Left forelimb (tissue), 1 donor: ENCODE results near the gene CCM2.
"Not testable (repeated sequence)": the region's sequence is repeated elsewhere in the genome, so short reads cannot be mapped to it uniquely, and the experiment has no call there.

ENCODE experiments used
- DNase-seq: peaks from one replicate; pipeline ENCODE4 v3.0.0-alpha.2; 2018; ENCODE audit warnings: low spot score

CCM2 gene

DNA sequence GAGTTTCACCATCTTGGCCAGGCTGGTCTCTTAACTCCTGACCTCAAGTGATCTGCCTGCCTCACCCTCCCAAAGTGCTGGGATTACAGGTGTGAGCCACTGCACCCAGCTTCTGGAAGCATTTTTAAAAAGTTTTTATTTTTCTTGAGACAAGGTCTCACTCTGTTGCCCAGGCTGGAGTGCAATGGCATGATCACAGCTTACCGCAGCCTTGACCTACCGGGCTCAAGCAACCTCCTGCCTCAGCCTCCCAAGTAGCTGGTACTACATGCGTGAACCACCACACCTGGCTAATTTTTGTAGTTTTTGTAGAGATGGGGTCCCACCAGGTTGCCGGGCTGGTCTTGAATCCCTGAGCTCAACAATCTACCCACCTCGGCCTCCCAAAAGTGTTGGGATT lies 34.7 kb downstream of the CCM2 start:
- DNase-seq = not testable (repeated sequence)

DNA sequence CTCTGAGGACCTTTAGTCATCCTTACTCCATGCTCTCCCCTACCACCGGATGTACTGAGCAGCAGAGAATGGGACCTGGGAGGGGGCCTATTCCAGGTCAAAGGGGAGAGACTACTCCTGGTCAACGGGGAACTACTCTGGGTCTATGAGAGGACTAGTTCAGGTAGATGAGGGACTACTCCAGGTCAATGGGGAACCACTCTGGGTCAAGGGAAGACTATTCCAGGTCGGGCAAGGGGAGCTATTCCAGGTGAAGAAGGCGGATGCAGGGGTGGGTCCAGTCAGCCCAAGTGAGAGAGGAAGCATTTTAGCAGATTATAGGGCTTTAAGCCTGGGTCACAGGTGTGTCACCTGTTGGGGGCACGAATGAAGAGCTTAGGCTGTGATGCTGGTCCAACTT lies 35.4 kb downstream of the CCM2 start:
- DNase-seq = no peak

DNA sequence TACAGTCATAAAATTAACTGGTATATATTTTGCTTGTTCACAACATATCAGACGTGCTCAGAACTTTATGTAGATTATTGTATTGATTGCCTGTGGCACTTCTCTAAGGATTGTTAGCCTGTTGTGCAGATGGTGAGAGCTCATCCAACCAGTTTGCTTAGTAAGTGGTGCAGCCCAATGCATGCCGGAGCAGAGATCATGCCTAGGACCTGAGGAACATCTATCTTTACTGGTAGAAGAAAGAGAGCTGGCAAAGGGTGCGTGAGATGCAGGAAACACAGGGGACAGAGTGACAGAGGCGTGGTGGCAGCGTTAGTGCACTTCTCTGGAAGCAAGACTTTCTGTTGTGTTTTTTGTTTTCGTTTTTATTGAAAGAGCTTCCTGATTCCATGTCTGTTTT lies 35.9 kb downstream of the CCM2 start:
- no peak for DNase-seq

DNA sequence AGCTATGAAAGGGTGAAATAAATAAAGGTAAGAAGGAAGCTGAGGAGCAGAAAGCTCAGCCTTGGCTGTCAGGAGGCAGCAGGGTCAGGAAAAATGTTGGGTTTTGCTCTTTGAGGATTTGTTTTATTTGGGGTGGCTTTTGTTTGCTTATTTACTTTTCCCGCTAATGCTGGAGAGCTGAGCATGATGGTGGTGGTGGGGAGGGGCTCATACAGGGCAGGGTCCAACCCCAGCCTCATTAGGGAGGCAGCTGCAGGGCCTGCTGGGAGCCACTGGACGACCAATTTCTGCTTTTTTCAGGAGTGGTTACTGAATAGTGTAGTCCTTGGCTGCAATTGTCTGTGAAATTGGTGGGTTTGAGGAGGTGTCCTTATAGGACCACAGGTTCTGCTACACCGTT lies 36.3 kb downstream of the CCM2 start:
- no peak for DNase-seq

DNA sequence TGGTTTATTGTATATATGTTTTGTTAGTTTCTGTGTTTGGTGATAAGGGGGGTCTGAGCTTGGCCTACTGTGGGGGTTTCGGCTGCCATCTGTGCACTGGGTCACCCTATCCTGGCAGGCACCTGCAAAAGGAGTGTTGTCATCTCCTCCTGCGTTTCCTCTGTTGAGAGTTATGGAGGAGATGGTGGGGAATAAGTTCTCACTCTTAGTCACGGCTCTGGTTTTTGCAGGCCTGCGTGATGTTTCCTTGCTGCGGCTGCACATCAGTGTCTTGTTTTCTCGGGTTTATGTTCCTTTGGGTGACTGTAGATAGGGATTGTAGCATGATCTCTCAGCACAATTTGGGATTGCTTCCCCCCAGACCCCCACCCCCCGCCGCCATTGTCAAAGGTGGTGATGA lies 36.8 kb downstream of the CCM2 start:
- no peak for DNase-seq

DNA sequence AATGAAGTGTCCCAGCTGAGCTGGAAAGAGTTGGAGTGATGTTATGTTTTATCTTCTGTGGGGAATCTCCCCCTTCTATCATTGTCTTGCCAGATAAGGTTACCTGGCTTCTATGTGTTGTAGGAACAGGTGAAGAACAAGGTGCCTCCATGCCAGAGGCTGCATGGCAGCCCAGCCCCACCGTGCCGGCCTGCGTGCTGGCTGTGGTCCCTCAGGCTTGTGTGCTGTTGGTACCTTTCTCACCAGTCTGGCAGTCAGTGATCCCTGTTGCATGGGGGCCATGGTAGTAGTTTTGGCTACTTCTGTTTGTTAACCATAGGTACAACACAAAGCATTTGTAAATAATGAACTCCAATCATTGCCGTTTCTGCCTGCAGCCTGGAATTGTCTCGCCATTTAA lies 37.9 kb downstream of the CCM2 start:
- no peak for DNase-seq

DNA sequence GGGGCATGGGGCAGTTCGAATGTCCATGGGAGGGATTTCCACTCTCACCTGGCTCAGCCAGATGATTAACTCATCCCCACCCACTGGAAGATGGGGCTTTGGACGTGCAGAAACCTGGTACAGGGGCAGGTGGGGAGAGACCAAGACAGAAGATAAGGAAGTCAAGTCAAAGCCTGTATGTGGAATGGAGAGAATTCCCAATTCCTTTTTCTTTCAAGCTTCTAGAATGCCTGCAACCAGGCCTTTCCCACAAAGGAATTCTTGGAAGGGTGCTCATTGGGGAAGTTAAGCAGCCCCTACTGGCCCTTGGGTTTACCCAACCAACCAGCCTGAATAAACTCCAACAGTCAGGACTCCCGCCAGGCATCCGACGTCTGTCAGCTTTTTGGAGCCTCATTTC lies 39.1 kb downstream of the CCM2 start:
- no peak for DNase-seq

DNA sequence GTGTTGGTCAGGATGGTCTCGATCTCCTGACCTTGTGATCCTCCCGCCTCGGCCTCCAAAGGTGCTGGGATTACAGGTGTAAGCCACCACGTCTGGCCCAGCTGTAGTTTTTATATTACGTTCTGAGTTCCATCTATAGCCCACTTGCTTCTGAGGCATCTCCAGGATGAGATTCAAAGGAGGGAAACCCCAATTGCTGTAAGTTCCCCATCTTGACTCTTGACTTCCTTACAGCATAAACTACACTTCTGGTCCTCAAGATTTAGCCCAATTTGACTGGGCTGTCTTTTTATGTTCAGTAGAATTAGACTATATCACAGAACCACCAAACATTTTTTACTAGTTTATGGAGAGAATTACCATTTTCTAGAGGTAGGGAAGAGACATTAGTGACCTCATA lies 44.3 kb downstream of the CCM2 start:
- DNase-seq = no peak

DNA sequence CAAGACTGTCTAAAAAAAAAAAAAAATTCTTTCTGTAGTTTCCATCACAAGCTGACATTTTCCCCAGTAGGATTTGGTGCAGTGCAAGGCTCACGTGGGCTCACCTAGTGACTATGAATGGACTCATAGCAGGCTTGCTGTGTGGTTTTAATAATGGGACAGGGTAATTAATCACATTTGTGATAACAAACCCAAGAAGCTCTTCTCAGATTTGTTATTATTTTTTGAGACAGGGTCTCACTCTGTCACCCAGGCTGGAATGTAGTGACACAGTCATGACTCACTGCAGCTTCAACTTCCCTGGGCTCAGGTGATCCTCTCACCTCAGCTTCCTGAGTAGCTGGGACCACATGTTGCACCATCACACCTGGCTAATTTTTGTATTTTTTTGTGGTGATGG lies 48.7 kb downstream of the CCM2 start:
- DNase-seq = no peak

DNA sequence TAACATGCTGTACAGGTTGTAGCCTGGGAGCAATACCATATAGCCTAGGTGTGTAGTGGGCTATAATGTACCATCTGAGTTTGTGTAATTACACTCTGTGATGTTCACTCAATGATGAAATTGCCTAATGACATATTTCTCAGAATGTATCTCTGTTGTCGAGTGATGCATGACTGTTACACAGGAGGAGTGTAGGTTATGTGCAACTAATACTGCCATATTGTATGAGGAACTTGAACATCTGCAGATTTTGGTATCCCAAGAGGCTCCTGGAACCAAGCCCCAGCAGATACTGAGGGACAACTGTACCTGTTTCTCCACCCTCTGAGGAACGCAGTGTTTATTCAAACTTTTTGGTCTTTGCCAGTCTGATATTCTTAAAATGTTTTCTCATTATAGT lies 50.2 kb downstream of the CCM2 start:
- DNase-seq = no peak

DNA sequence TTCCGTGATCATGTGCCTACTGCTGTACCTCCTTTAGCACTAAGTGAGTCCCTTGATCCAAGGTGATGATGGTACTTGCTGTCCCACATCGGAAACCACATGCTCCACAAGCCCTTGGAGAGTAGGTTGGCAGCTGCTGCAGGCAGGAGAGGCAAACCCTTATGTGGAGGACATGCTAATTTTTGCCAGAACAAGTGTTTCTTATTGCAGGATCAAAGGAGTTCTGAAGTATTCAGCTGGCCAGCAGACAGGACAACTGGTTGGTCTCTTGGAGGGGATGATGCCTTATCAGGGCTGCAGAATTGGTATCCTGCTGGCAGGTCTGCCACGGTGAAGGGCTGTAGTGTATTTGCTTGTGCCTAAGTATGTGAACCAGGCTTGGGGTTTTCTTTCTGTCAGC lies 52.0 kb downstream of the CCM2 start:
- DNase-seq = no peak

DNA sequence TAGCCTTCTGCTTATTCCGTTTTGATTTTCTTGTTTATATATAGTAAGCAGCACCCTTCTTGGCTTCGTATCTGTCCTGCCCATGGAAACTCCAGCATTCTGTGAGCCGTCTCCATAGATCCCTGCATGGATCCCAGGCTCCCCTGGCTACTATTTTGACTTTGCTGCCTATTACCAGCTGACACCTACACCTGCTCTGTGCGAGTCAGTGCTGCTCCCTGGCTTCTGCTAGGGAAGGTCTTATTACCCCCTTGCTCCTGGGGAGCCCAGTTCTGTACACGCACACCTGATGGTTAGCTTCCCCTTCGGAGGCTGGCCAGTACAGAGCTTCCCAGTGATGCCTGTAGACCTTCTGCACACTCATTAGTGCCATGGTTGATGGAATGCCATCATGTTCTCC lies 53.4 kb downstream of the CCM2 start:
- no peak for DNase-seq

DNA sequence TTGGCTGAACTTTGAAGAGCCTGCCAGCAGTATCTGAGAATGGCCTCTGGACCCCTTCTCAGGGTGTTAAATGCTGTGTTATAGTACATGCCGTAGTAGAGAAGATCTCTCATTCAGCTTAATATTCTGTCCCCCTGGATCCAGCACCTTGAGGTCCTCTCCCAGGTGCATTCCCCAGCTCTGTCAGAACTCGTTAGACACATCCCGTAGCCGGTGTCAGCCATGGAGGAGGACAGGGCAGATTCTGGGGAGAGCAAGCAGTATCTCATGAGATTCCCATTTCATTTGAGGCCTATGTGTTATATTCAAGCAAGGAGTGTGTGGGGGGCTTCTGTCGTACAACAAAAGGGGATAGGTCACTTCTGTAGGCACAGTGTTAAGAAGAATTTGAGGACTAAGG lies 53.9 kb downstream of the CCM2 start:
- DNase-seq = no peak

DNA sequence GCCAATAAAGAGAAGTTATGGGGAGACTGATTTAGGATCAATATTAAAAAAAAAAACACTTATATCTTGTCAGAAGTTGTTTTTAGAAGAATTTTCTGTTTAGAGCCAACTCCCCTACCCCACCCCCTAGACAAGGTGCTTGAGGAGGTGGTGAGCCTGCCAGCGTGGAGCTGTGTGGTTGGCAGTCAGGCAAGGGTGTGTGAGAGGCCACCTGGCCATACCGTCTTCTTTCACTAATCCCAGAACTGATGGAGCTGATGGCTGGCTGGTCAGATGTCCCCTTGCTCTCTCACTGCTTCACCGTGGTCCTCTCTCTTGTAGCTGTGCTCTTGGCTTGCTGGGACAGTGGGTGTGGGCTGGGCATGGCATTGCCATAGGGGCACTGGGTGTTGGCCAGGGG lies 54.4 kb downstream of the CCM2 start:
- DNase-seq = no peak

DNA sequence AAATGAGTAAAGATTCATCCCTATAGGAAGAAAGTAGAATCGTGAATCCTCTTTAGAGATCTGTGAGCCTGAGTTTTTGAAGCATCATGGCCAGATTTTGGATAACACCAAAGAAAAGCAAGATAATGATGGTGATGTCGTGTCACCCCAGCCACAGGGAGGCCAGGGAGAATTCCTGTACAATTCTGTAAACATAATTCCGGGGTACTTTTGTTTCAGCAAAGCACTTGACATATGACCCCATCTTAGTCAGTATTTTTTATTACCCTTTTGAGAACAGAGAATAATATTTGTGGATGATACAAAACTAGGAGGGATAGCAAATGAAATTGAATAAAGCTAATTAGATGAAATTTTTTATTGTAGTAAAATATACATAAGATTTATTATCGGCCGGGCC lies 55.0 kb downstream of the CCM2 start:
- no peak for DNase-seq

DNA sequence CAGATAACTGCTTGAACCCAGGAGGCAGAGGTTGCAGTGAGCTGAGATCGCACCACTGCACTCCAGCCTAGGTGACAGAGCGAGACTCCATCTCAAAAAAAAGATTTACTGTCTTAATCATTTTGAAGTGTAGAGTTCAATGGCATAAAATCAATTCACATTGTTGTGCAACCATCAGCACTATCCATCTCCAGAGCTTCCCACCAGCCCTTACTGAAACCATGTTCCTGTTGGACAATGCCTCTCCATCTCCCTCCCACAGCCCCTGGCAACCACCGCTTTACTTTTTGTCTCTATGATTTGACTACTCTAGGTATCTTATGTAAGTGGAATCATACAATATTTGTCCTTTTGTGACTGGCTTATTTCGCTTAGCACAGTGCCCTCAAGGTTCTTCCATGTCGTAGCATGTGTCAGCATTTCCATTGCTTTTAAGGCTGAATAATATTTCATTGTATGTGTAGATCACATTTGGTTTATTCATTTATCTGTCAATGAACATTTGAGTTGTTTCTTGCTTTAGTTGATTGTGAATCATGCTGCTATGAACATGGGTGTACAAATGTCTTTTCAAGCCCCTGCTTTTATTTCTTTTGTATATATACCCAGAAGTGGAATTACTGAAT lies 55.7 kb downstream of the CCM2 start:
- DNase-seq = no peak

DNA sequence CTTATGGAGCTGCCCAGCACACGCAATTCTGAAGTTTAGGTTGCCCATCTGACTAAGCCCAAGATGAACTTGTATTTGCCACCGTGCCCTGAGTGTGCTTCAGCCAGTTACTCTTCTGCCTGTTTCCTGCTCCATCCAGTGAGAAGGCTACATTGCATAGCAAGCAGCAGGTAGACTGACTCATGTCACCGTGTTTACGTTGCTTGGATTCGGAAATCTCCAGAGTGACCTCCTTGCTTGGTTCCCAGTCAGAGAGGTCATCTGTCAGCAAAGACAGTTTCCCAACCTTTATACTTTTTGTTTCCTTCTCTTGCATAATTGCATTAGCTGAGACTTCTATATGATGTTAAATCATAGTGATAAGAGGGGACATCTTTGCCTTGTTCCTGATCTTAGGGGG lies 57.9 kb downstream of the CCM2 start:
- DNase-seq = no peak

DNA sequence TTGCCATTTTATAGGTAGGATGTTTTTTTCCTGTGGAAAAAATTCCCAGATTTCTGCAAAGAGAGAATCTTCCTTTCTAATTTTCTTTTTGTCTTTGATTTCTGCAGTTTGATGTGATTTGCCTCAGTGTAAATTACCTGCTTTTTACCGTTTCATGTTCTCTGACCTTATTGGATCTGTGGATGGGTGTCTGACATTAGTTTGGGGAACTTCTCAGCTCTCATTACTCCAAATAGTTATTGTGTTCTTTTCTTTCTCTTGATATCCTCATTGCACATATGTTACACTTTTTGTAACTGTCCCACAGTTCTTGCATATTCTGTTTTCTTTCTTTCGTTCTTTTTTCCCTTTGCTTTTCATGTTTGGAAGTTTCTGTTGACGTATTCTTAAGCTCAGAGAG lies 60.3 kb downstream of the CCM2 start:
- no peak for DNase-seq

DNA sequence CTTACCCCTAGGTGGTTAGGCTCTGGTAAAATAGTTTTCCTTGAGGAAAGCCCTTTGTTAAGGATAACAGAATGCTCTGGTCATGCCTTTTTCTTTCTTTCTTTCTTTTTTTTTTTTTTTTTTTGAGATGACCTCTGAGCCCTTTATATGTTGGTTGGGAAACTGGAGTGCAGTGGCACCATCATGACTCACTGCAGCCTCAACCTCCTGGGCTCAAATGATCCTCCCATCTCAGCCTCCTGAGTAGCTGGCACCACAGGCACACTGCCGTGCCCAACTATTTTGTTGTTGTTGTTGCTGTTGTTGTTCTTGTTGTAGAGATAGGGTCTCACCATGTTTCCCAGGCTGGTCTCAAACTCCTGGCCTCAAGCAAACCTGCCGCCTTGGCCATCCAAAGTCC lies 61.4 kb downstream of the CCM2 start:
- no peak for DNase-seq

DNA sequence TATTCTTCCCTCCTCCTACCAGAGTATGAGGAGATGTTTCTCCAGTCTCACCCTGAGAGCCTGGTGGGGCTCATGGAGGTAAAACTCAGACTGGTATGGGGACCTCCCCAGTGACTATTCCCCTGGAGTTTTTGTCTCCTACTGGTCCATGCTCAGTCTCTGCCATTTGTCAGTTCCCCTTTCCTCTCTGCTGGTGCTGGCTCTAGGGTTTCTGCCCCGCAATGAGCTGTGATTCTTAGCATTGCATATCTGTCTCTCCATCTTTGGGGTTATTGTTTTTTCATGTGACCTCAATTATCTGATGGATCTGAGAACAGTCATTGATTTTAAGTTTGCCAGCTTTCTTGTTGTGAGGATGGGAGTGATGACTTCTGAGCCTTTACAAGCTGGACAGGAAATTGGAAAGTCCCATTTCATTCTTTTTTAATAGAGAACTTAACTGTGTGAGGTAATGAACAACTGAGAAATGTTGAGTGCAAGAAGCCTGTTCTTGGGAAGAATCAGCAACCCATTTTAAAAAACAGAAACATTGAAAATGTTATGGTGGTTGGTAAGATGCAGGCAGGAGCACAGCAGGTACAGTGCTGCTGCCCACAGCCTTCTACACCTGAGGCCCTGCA lies 61.9 kb downstream of the CCM2 start:
- no peak for DNase-seq

DNA sequence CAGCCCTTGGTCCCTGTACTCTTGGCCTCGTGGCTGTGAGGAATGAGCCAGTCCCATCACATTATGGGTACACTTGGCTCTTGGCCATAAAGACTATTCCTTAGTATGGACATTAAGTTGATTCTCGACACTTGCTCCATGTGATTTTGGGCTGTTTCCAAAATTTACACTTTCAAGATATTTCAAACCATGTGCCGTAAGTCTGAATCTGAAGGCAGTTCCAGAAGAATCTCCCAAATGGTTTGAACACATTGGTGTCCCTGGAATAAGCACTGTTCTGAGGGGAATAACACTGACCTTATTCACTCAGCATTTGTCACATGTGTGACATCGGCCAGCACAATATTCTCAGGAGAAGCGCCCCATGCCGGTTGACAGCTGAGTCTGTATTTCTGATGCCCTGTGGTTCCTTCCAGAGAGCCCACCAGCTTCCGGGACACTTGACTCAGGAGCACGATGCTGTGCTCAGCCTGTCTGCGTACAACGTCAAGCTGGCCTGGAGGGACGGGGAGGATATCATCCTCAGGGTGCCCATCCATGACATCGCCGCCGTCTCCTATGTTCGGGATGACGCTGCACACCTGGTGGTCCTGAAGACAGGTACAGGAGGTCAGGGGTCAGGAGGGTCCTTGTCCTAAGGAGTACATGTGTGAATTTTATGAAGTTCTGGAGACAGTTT lies 64.2 kb downstream of the CCM2 start:
- no peak for DNase-seq

DNA sequence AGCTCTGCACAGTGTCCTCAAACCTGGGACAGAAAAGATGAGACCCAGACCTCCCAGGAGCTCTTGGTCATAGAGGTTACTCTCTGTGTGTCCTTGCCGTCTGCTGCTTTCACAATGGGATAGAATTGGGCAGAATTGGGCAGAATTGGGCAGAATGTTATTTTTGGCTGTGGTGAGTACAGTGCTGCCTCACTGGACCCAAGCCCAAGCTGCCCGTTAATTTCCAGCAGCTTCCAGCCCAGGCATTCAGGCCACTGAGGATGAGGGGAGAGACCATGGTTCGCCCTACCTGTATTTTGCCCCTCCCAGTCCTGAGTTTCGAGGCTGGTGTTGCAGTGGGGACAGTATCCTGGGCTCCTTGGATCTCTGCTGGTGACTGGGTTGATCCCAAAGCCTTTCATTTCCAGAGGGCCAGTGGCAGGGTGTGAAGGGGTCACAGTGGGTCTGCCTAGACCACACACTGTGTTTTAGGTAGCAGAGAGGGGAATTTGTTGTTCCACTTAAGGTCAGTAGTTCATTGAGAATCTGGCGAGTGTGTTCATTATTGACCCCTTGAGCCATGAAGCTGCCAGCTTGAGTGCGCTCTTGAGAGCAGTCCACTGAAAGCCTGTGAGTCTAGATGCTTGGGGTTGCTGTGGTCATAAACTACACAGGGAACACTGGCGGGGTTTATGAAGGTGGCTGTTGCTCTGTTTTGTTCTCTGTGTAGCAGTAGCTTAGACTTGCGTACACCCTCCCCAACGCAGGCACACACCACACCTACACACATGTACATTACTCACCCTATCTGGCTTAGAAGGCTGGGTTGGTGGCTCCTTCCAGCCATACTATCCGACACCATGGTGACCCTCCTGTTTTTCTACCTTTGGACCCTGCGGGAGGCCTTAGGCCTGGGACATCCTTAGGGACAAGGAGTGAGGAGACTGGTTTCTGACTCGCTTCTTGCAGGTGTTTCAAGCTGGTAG lies 65.3 kb downstream of the CCM2 start:
- DNase-seq = no peak

DNA sequence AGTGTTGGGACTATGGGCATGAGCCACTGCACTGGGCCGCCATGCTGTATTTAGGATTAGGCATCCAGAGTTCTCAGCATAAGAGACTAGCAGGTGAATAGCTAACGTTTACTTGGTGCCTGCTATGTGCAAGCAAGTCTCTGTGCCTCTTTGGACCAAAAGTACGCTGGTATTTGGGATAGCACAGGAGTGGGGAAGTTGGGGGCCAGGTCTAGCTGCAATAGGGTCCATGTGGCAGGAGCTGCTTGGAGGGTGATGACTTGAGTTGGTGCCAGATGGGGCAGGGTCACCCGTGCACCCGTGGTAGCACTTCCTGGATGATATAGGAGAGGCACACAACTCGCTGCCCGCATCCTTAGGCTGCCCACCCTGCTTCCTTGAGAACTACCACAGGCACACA lies 66.4 kb downstream of the CCM2 start:
- no peak for DNase-seq
